HepG2 (cell line): ENCODE results near the gene ANO2. TPM values are rescaled to one million over a fixed set of nuclear protein-coding genes. Genes with fewer than 3 reads are reported as not detected.

Experiments
- ATAC-seq: fragments of 200-7000 bp; cut with Tn5 transposase; 3 replicates; pipeline ENCODE4 v1.9.1; 2020; ENCODE audit warnings: mild to moderate bottlenecking, moderate library complexity
- BruUV-seq: library from RNA; stranded (reverse); fragments of 400-500 nt; replicated peaks from 2 replicates; lab custom pipeline; 2021; lab: Mats Ljungman, UMichigan
- CTCF ChIA-PET: fragments of 300-600 bp; formaldehyde crosslinking; extraction: SDS; loops from one replicate; lab custom pipeline; 2021; ENCODE audit warnings: low total read pairs, inconsistent platforms, low intra/inter-chr PET ratio; lab: Yijun Ruan, JAX
- POLR2A ChIA-PET: fragments of 350-600 bp; sonication (Branson Sonifier 250); formaldehyde crosslinking; loops from one replicate; lab custom pipeline; 2020; ENCODE audit warnings: antibody characterized with exemption, inconsistent platforms; lab: Yijun Ruan, JAX
- DNase-seq: peaks from one replicate; pipeline ENCODE4 v3.0.0-alpha.2; 2015; ENCODE audit warnings: low spot score
- FAIRE-seq: peaks from 3 replicates; lab custom pipeline; 2011; peaks lifted over from hg19 to GRCh38; lab: Jason Lieb, UNC
- H2AFZ ChIP-seq: one replicate; pipeline ENCODE4 v1.6.1; 2011; ENCODE audit warnings: low read length, inconsistent platforms
- H3K27ac ChIP-seq: fragments of 300-600 bp; 3 replicates; pipeline ENCODE4 v1.8.0; 2011; ENCODE audit warnings: mixed run types, mild to moderate bottlenecking, mixed read lengths, low read length, inconsistent platforms; ENCODE audit not compliant: insufficient read depth; ENCODE audit errors: extremely low read length
- H3K27me3 ChIP-seq, 2 experiments: fragments of 200-600 bp in 1 of 2; 2 replicates in 1 of 2; 3 replicates in 1 of 2; pipeline versions ENCODE4 v1.6.0 to v1.8.0; 2011; ENCODE audit warnings: low read length in 2 of 2, mild to moderate bottlenecking in 2 of 2, moderate library complexity in 2 of 2, inconsistent platforms in 1 of 2; ENCODE audit not compliant: insufficient read depth in 2 of 2, control insufficient read depth in 1 of 2
- H3K36me3 ChIP-seq, 2 experiments: fragments of 200-600 bp in 1 of 2; replicated peaks in 1 of 2; 2 replicates in 1 of 2; 3 replicates in 1 of 2; pipeline versions ENCODE4 v1.5.1 to v1.8.0; 2011; ENCODE audit warnings: low read length in 2 of 2, inconsistent platforms in 1 of 2; ENCODE audit not compliant: insufficient read depth in 2 of 2, control insufficient read depth in 1 of 2
- H3K4me1 ChIP-seq: 2 replicates; pipeline ENCODE4 v1.5.1; 2012; ENCODE audit warnings: low read length, inconsistent platforms; ENCODE audit not compliant: insufficient read depth
- H3K4me2 ChIP-seq: 2 replicates; pipeline ENCODE4 v1.6.0; 2011; ENCODE audit warnings: low read depth, low read length, inconsistent platforms
- H3K4me3 ChIP-seq, 3 experiments: fragments of 200-600 bp in 1 of 3; sonication (generic), shearing (Covaris generic) in 1 of 3; replicated peaks in 1 of 3; 2 replicates each; pipeline ENCODE4 v1.5.1; 2011 to 2016; ENCODE audit warnings: low read length in 3 of 3, inconsistent platforms in 2 of 3, low read depth in 2 of 3, mild to moderate bottlenecking in 2 of 3, control low read depth in 1 of 3, mixed read lengths in 1 of 3; ENCODE audit not compliant: insufficient read depth in 1 of 3
- H3K79me2 ChIP-seq: one replicate; pipeline ENCODE4 v1.6.1; 2011; ENCODE audit warnings: low read length, inconsistent platforms; ENCODE audit not compliant: insufficient read depth
- H3K9ac ChIP-seq: 2 replicates; pipeline ENCODE4 v1.6.0; 2011; ENCODE audit warnings: mild to moderate bottlenecking, low read depth, low read length, inconsistent platforms; ENCODE audit not compliant: insufficient read depth
- H3K9me3 ChIP-seq: 2 replicates; pipeline ENCODE4 v1.5.1; 2012; ENCODE audit warnings: mild to moderate bottlenecking, low read length
- H4K20me1 ChIP-seq: 2 replicates; pipeline ENCODE4 v1.6.0; 2011; ENCODE audit warnings: inconsistent platforms, mild to moderate bottlenecking, low read length, moderate library complexity; ENCODE audit not compliant: insufficient read depth
- ARHGAP35 ChIP-seq: sonication (generic); formaldehyde crosslinking; IDR thresholded peaks from 2 replicates; pipeline ENCODE4 v1.9.0; 2022; ENCODE audit warnings: mild to moderate bottlenecking, inconsistent platforms, moderate library complexity, missing genetic modification reagents, borderline replicate concordance
- MED8 ChIP-seq: sonication (generic); formaldehyde crosslinking; IDR thresholded peaks from 2 replicates; pipeline ENCODE4 v1.8.1; 2023; ENCODE audit warnings: mild to moderate bottlenecking, missing genetic modification reagents; ENCODE audit not compliant: insufficient replicate concordance
- MNT ChIP-seq: fragments of 450-650 bp; IDR thresholded peaks from 2 replicates; pipeline ENCODE4 v1.6.1; 2016
- MTA3 ChIP-seq: sonication (generic); formaldehyde crosslinking; IDR thresholded peaks from 2 replicates; pipeline ENCODE4 v1.4.0; 2020; ENCODE audit warnings: missing genetic modification reagents
- NAIF1 ChIP-seq: sonication (generic); formaldehyde crosslinking; IDR thresholded peaks from 2 replicates; pipeline ENCODE4 v1.5.0; 2020; ENCODE audit warnings: mild to moderate bottlenecking, missing genetic modification reagents, borderline replicate concordance
- POLR2A ChIP-seq, 2 experiments: IDR thresholded peaks; 2 replicates each; pipeline ENCODE4 v1.6.1; 2011; ENCODE audit warnings: low read depth in 2 of 2, low read length in 2 of 2, mild to moderate bottlenecking in 1 of 2, moderate library complexity in 1 of 2; ENCODE audit not compliant: insufficient read depth in 1 of 2
- YY1 ChIP-seq: IDR thresholded peaks from 2 replicates; pipeline ENCODE4 v1.6.1; 2011; ENCODE audit warnings: low read length, low read depth, moderate library complexity, mild to moderate bottlenecking; ENCODE audit not compliant: insufficient read depth, insufficient replicate concordance
- ZFP36L2 ChIP-seq: sonication (generic); formaldehyde crosslinking; IDR thresholded peaks from 2 replicates; pipeline ENCODE4 v1.4.0; 2020; ENCODE audit warnings: missing genetic modification reagents
- ZHX1 ChIP-seq: sonication (generic); formaldehyde crosslinking; IDR thresholded peaks from 2 replicates; pipeline ENCODE4 v1.8.1; 2022; ENCODE audit warnings: low read depth, mild to moderate bottlenecking, missing genetic modification reagents
- ZNF468 ChIP-seq: sonication (generic); formaldehyde crosslinking; IDR thresholded peaks from 2 replicates; pipeline ENCODE4 v1.8.0; 2022; ENCODE audit warnings: mild to moderate bottlenecking, moderate library complexity, missing genetic modification reagents
- WGBS: methylation state at CpG from one replicate; pipeline ENCODE4 v1.1.6; 2017; ENCODE audit warnings: low lambda C conversion rate; 5-methylcytosine and 5-hydroxymethylcytosine counted together
- in situ Hi-C: cut with HindIII; loops from 2 replicates; pipeline ENCODE4 v1.10.0; 2017; ENCODE audit warnings: low pct_unique_long_range_greater_than_20kb; ENCODE audit not compliant: extremely low pct_ligation_motif_present
- intact Hi-C: fragments of 100-400 bp; cut with micrococcal nuclease; formaldehyde crosslinking; loops from one replicate; pipeline ENCODE4 v1.10.0; 2022; ENCODE audit not compliant: unreplicated experiment
- polyA plus RNA-seq, 8 experiments: library from polyadenylated mRNA; depleted of rRNA in 3 of 8; stranded (reverse) in 7 of 8; unstranded in 1 of 8; fragments of >200 nt; fragmentation: Illumina TruSeq in 4 of 8; extraction: Trizol in 4 of 8; gene quantifications; 2 replicates each; pipeline versions ENCODE4 v1.2.1 to v1.2.3, GENCODE V29; 2011 to 2016; ENCODE audit warnings: low read depth in 4 of 8, missing spikeins in 1 of 8, mixed read lengths in 1 of 8; ENCODE audit not compliant: insufficient read depth in 1 of 8
- total RNA-seq, 5 experiments: library from RNA; depleted of rRNA; stranded (reverse); fragments of >200 nt; fragmentation: Illumina TruSeq; extraction: Trizol; gene quantifications; 2 replicates each; pipeline ENCODE4 v1.2.3, GENCODE V29; 2016; ENCODE audit warnings: low read depth in 1 of 5

Gene ANO2
- total and polyA plus RNA-seq, 2 of the 13 experiments (the other 11 are each of a cell fraction or from before 2014, with no cell fraction given), result 0.18 TPM; not detected in 1

GRCh38 chr12:5969156-5969973, 24.3 kb upstream of the ANO2 start:
- no peak overlapping the region for H3K4me3 ChIP-seq
- no peaks in the 10 kb centered on the region for H3K9me3 ChIP-seq
- H3K4me2 ChIP-seq, result no peak overlapping the region
- no peaks in the 10 kb centered on the region for H3K36me3 ChIP-seq
- in situ Hi-C loops (no loop called here), intact Hi-C loops (no loop called here)
- no peak overlapping the region for H2AFZ ChIP-seq
- H4K20me1 ChIP-seq, result no peaks in the 10 kb centered on the region
- no peak for ATAC-seq
- H3K27me3 ChIP-seq, result peaks cover 1 to 17% of the 10 kb centered on the region in 2 experiments; a peak in 3 of 5 replicates
- no peaks in the 10 kb centered on the region for H3K79me2 ChIP-seq
- peaks cover 15% of the 10 kb centered on the region for H3K4me1 ChIP-seq
- ChIA-PET POLR2A (no interaction called here), CTCF (no interaction called here)
- no peak overlapping the region for H3K9ac ChIP-seq
- TF ChIP-seq ZHX1, result no peak
- no peak for TF ChIP-seq NAIF1 (CRISPR knock-in tag)
- TF ChIP-seq ZNF468, result no peak
- no peak for TF ChIP-seq ZFP36L2 (CRISPR knock-in tag)
- TF ChIP-seq MNT, result no peak
- TF ChIP-seq POLR2A (IDR thresholded peaks at IDR 0.05; ENCODE audit: insufficient read depth in 1 of 2, low read depth in 2 of 2, low read length in 2 of 2), result no peak
- TF ChIP-seq ARHGAP35, result no peak
- no peak for TF ChIP-seq MED8 (CRISPR knock-in tag)
- TF ChIP-seq YY1, result no peak
- no peak for TF ChIP-seq MTA3
- no peak for DNase-seq
- 48% methylated on average over 5 of the region's 17 CpGs for WGBS
- no peak overlapping the region for H3K27ac ChIP-seq
- no peak for FAIRE-seq
- no TSS peak for BruUV-seq
